ENCODE results near the gene CEP120.
"Not testable (repeated sequence)": the region's sequence is repeated elsewhere in the genome, so short reads cannot be mapped to it uniquely, and the experiment has no call there.

The CEP120 gene

GRCh38 chr5:123440456-123441181 is 17.4 kb upstream of the CEP120 start:
- no peak for DNase-seq (ENCODE audit: low read depth)
- H3K4me3 ChIP-seq (ENCODE audit: low read depth, low read length): no peak overlapping the region

- H3K4me3 ChIP-seq (ENCODE audit: low read depth, low read length): no peak overlapping the region
- no peak for DNase-seq (ENCODE audit: low read depth)
Measured at GRCh38 chr5:123439709-123440108, 16.5 kb upstream of the CEP120 start.

- H3K4me3 ChIP-seq (ENCODE audit: low read depth, low read length): no peak overlapping the region
- DNase-seq (ENCODE audit: low read depth): no peak
Measured at GRCh38 chr5:123438902-123439301, 15.7 kb upstream of the CEP120 start.

GRCh38 chr5:123438244-123438643 is 15.0 kb upstream of the CEP120 start:
- H3K4me3 ChIP-seq (ENCODE audit: low read depth, low read length): no peak overlapping the region
- DNase-seq (ENCODE audit: low read depth): no peak

- DNase-seq (ENCODE audit: low read depth): no peak
- H3K4me3 ChIP-seq (ENCODE audit: low read depth, low read length): no peak overlapping the region
Measured at GRCh38 chr5:123436201-123436600, 13.0 kb upstream of the CEP120 start.

- no peak for DNase-seq (ENCODE audit: low read depth)
- H3K4me3 ChIP-seq (ENCODE audit: low read depth, low read length): no peak overlapping the region
Measured at GRCh38 chr5:123434796-123435195, 11.6 kb upstream of the CEP120 start.

- no peak for DNase-seq (ENCODE audit: low read depth)
- H3K4me3 ChIP-seq (ENCODE audit: low read depth, low read length): no peak overlapping the region
Measured at GRCh38 chr5:123433596-123433995, 10.4 kb upstream of the CEP120 start.

GRCh38 chr5:123430441-123430840 is 7.2 kb upstream of the CEP120 start:
- DNase-seq (ENCODE audit: low read depth); H3K4me3 ChIP-seq (ENCODE audit: low read depth, low read length): not testable (repeated sequence)

- peak; percentile 85 for DNase-seq (ENCODE audit: low read depth)
Measured at GRCh38 chr5:123429993-123430392, 6.8 kb upstream of the CEP120 start.

GRCh38 chr5:123429221-123429954 is 6.2 kb upstream of the CEP120 start:
- no peak for DNase-seq (ENCODE audit: low read depth)
- no peak overlapping the region for H3K4me3 ChIP-seq (ENCODE audit: low read depth, low read length)

More at GRCh38 chr5:123429993-123430392, 6.8 kb upstream of the CEP120 start:
- no peak overlapping the region for H3K4me3 ChIP-seq (ENCODE audit: low read depth, low read length)

- DNase-seq (ENCODE audit: low read depth): no peak
Measured at GRCh38 chr5:123428521-123429220, 5.5 kb upstream of the CEP120 start.

GRCh38 chr5:123427281-123427680 is 4.1 kb upstream of the CEP120 start:
- no peak overlapping the region for H3K4me3 ChIP-seq (ENCODE audit: low read depth, low read length)
- no peak for DNase-seq (ENCODE audit: low read depth)

More at GRCh38 chr5:123428521-123429220, 5.5 kb upstream of the CEP120 start:
- H3K4me3 ChIP-seq (ENCODE audit: low read depth, low read length): no peak overlapping the region

- H3K4me3 ChIP-seq (ENCODE audit: low read depth, low read length): no peak overlapping the region
- no peak for DNase-seq (ENCODE audit: low read depth)
Measured at GRCh38 chr5:123425431-123425830, 2.2 kb upstream of the CEP120 start.

- no peak for DNase-seq (ENCODE audit: low read depth)
- H3K4me3 ChIP-seq (ENCODE audit: low read depth, low read length): peak overlapping the region; percentile 73
Measured at GRCh38 chr5:123422433-123423277, 548 bp downstream of the CEP120 start.

GRCh38 chr5:123421773-123422172 is 1.4 kb downstream of the CEP120 start:
- no peak for DNase-seq (ENCODE audit: low read depth)

GRCh38 chr5:123414974-123415373 is 8.2 kb downstream of the CEP120 start:
- no peak for DNase-seq (ENCODE audit: low read depth)
- no peak overlapping the region for H3K4me3 ChIP-seq (ENCODE audit: low read depth, low read length)

More at GRCh38 chr5:123421773-123422172, 1.4 kb downstream of the CEP120 start:
- peak overlapping the region; percentile 73 for H3K4me3 ChIP-seq (ENCODE audit: low read depth, low read length)

GRCh38 chr5:123412206-123412605 is 11.0 kb downstream of the CEP120 start:
- DNase-seq (ENCODE audit: low read depth): no peak
- no peak overlapping the region for H3K4me3 ChIP-seq (ENCODE audit: low read depth, low read length)

- H3K4me3 ChIP-seq (ENCODE audit: low read depth, low read length); DNase-seq (ENCODE audit: low read depth): not testable (repeated sequence)
Measured at GRCh38 chr5:123401999-123402398, 21.2 kb downstream of the CEP120 start.

GRCh38 chr5:123401320-123401719 is 21.9 kb downstream of the CEP120 start:
- DNase-seq (ENCODE audit: low read depth): no peak
- no peak overlapping the region for H3K4me3 ChIP-seq (ENCODE audit: low read depth, low read length)

Measured in skeletal muscle cell (primary cell).